IMR-90 (cell line): ENCODE results near the gene NPIPA3.

Experiments used
- BHLHE40 ChIP-seq: fragments of 150-350 bp; IDR thresholded peaks from 2 replicates; pipeline ENCODE4 v1.6.1; 2016; ENCODE audit warnings: mild to moderate bottlenecking, low read depth, low read length
- CTCF ChIP-seq: conservative IDR thresholded peaks from 2 replicates; pipeline ENCODE4 v1.5.1; 2012; ENCODE audit warnings: mild to moderate bottlenecking, low read depth, low read length, improper control_type of control experiment
- ELK1 ChIP-seq: fragments of 150-350 bp; IDR thresholded peaks from 2 replicates; pipeline ENCODE4 v1.6.1; 2016; ENCODE audit warnings: low read depth, mild to moderate bottlenecking, low read length, moderate library complexity, borderline replicate concordance
- FOS ChIP-seq: fragments of 150-350 bp; IDR thresholded peaks from 2 replicates; pipeline ENCODE4 v1.6.1; 2016; ENCODE audit warnings: low read depth, low read length
- MAZ ChIP-seq: IDR thresholded peaks from 2 replicates; pipeline ENCODE4 v1.6.1; 2012; ENCODE audit warnings: low read depth, mild to moderate bottlenecking, low read length, improper control_type of control experiment, moderate library complexity, borderline replicate concordance
- POLR2A ChIP-seq: IDR thresholded peaks from 2 replicates; pipeline ENCODE4 v1.6.1; 2012; ENCODE audit warnings: mild to moderate bottlenecking, low read depth, low read length
- RFX5 ChIP-seq: IDR thresholded peaks from 2 replicates; pipeline ENCODE4 v1.8.0; 2012; ENCODE audit warnings: low read depth, mild to moderate bottlenecking, low read length, moderate library complexity
- SMC3 ChIP-seq: fragments of 150-350 bp; IDR thresholded peaks from 2 replicates; pipeline ENCODE4 v1.6.1; 2016; ENCODE audit warnings: low read depth, mild to moderate bottlenecking, antibody characterized with exemption, low read length, moderate library complexity
- USF2 ChIP-seq: fragments of 150-350 bp; IDR thresholded peaks from 2 replicates; pipeline ENCODE4 v1.6.1; 2017; ENCODE audit warnings: mild to moderate bottlenecking, antibody characterized with exemption, low read length, low read depth

- no peak for TF ChIP-seq CTCF
- TF ChIP-seq POLR2A, result no peak
- no peak for TF ChIP-seq MAZ
- no peak for TF ChIP-seq ELK1
- no peak for TF ChIP-seq RFX5
- TF ChIP-seq SMC3, result no peak
- TF ChIP-seq BHLHE40, result no peak
- TF ChIP-seq FOS, result no peak
- no peak for TF ChIP-seq USF2
These were observed 30.7 kb upstream of the NPIPA3 start for GRCh38 chr16:14672403-14672971.
